ENCODE measurements around the gene GSTCD. TPM values are rescaled to one million over a fixed set of nuclear protein-coding genes. Genes with fewer than 3 reads are reported as not detected.

GSTCD gene
- total RNA-seq, 4 donors from 2014 or later = 9.6 to 19.5 (median 10.6) TPM

DNA sequence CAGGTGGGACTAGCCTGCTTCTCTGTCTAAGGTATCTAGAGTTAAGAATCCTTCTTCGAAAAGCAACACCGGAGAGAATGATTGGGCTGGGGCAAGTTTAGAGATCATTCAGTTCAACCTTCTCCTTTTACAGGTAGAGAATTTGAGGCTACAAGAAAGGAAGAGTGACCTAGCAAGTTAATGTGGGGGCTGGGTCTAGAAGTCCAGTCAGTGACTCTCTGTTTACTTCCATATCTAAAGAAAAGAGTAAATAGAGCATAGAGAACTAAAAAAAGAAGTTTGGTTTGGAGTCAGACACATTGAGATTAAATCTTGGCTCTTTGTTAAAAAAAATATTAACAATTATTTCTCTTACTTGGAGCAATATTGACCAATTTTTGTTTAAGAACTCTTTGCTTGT, 122.6 kb downstream of the GSTCD start:
- Histone ChIP-seq H3K36me3 (peaks cover 0 to 13% (median 0%) of the 10 kb centered on the region in 3 donors), H3K27ac (no peak overlapping the region), H3K27me3 (no peaks in the 10 kb centered on the region), H3K4me3 (no peak overlapping the region), H3K9me3 (no peaks in the 10 kb centered on the region), H3K4me1 (no peaks in the 10 kb centered on the region)
- intact Hi-C loops (cut with DNase I) = no loop called here
- TF ChIP-seq, protein P1, sequence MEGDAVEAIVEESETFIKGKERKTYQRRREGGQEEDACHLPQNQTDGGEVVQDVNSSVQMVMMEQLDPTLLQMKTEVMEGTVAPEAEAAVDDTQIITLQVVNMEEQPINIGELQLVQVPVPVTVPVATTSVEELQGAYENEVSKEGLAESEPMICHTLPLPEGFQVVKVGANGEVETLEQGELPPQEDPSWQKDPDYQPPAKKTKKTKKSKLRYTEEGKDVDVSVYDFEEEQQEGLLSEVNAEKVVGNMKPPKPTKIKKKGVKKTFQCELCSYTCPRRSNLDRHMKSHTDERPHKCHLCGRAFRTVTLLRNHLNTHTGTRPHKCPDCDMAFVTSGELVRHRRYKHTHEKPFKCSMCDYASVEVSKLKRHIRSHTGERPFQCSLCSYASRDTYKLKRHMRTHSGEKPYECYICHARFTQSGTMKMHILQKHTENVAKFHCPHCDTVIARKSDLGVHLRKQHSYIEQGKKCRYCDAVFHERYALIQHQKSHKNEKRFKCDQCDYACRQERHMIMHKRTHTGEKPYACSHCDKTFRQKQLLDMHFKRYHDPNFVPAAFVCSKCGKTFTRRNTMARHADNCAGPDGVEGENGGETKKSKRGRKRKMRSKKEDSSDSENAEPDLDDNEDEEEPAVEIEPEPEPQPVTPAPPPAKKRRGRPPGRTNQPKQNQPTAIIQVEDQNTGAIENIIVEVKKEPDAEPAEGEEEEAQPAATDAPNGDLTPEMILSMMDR (IDR thresholded peaks at IDR 0.05) = no peak
- TF ChIP-seq POLR2A (IDR thresholded peaks at IDR 0.05) = no peak
- no peak for DNase-seq
- WGBS, 2 donors = 95 to 96% methylated on average over 2 of the region's 2 CpGs

GRCh38 chr4:105835177-105835576, 126.6 kb downstream of the GSTCD start:
- H3K4me3 ChIP-seq = no peak overlapping the region
- no peaks in the 10 kb centered on the region for H3K4me1 ChIP-seq
- no peaks in the 10 kb centered on the region for H3K9me3 ChIP-seq
- TF ChIP-seq POLR2A (IDR thresholded peaks at IDR 0.05) = no peak
- TF ChIP-seq, protein P1 (IDR thresholded peaks at IDR 0.05) = no peak
- 97% methylated on average over 4 to 5 of the region's 6 CpGs for WGBS, 2 donors
- intact Hi-C loops (cut with DNase I) = no loop called here
- DNase-seq = no peak
- no peaks in the 10 kb centered on the region for H3K27me3 ChIP-seq
- peaks cover 0 to 30% (median 0%) of the 10 kb centered on the region in 3 donors for H3K36me3 ChIP-seq
- no peak overlapping the region for H3K27ac ChIP-seq

- peaks cover 0 to 30% (median 0%) of the 10 kb centered on the region in 3 donors for H3K36me3 ChIP-seq
- no peak for DNase-seq
- intact Hi-C loops (cut with DNase I) = no loop called here
- WGBS, 2 donors = 83 to 87% methylated on average over 1 to 3 of the region's 3 CpGs
- no peak for TF ChIP-seq POLR2A (IDR thresholded peaks at IDR 0.05)
- TF ChIP-seq, protein P1 (IDR thresholded peaks at IDR 0.05) = no peak
- H3K4me3 ChIP-seq = no peak overlapping the region
- H3K4me1 ChIP-seq = no peaks in the 10 kb centered on the region
- no peaks in the 10 kb centered on the region for H3K27me3 ChIP-seq
- H3K9me3 ChIP-seq = no peaks in the 10 kb centered on the region
- no peak overlapping the region for H3K27ac ChIP-seq
Measured at GRCh38 chr4:105836537-105836936, 128.0 kb downstream of the GSTCD start.

DNA sequence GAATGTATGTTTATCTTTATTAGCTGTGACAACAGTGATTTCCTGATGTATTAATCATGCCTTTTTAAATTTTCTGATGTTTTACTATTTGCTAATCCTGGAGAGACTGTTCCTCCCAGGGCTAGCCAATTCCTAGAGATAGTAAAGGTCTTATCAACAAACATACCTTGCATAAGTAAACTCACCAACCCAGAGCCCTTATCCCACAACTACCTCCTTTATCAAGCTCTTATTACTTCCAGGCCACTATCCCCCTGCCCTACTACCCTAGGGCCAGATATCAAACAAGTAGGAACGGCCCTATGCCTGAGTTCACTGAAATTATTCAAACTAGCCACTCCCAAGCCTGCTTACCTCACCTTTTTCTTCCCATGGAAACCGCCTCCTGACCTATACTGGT, 128.5 kb downstream of the GSTCD start:
- Histone ChIP-seq H3K4me1 (no peaks in the 10 kb centered on the region), H3K4me3 (no peak overlapping the region), H3K36me3 (peaks cover 0 to 30% (median 0%) of the 10 kb centered on the region in 3 donors), H3K9me3 (no peaks in the 10 kb centered on the region), H3K27ac (no peak overlapping the region), H3K27me3 (no peaks in the 10 kb centered on the region)
- no peak for DNase-seq
- intact Hi-C loops (cut with DNase I) = no loop called here
- TF ChIP-seq, protein P1 (IDR thresholded peaks at IDR 0.05) = no peak
- TF ChIP-seq POLR2A (IDR thresholded peaks at IDR 0.05) = no peak
- 85 to 87% methylated on average over 2 of the region's 2 CpGs for WGBS, 2 donors

GRCh38 chr4:105838082-105838481, 129.5 kb downstream of the GSTCD start:
- Histone ChIP-seq H3K36me3 (peaks cover 0 to 37% (median 0%) of the 10 kb centered on the region in 3 donors), H3K27me3 (no peaks in the 10 kb centered on the region), H3K9me3 (no peaks in the 10 kb centered on the region), H3K4me3 (no peak overlapping the region), H3K4me1 (no peaks in the 10 kb centered on the region), H3K27ac (no peak overlapping the region)
- intact Hi-C loops (cut with DNase I) = no loop called here
- no peak for DNase-seq
- 71 to 93% methylated on average over 1 of the region's 1 CpG for WGBS, 2 donors
- no peak for TF ChIP-seq POLR2A (IDR thresholded peaks at IDR 0.05)
- TF ChIP-seq, protein P1 (IDR thresholded peaks at IDR 0.05) = no peak
